Prostate gland (tissue), 2 donors: ENCODE measurements around the gene ZBTB25. TPM values are rescaled to one million over a fixed set of nuclear protein-coding genes. Genes with fewer than 3 reads are reported as not detected.

Experiments used
- DNase-seq: peaks from one replicate; pipeline ENCODE4 v3.0.0-alpha.2; 2019; ENCODE audit warnings: low spot score
- H3K27ac ChIP-seq, 2 donors: fragments of 200-600 bp; sonication (generic); 2 replicates each; pipeline ENCODE4 v1.5.1; 2017 to 2019
- H3K27me3 ChIP-seq: fragments of 200-600 bp; sonication (generic); replicated peaks from 2 replicates; pipeline ENCODE4 v1.5.1; 2019; ENCODE audit not compliant: insufficient read depth
- H3K36me3 ChIP-seq, 2 donors: fragments of 200-600 bp; sonication (generic); 1 replicate in 1 of 2; 2 replicates in 1 of 2; pipeline versions ENCODE4 v1.5.1 to v1.8.1; 2017 to 2019
- H3K4me1 ChIP-seq: fragments of 200-600 bp; sonication (generic); replicated peaks from 2 replicates; pipeline ENCODE4 v1.5.1; 2019
- H3K4me3 ChIP-seq, 2 donors: fragments of 200-600 bp; sonication (generic); 2 replicates each; pipeline ENCODE4 v1.5.1; 2017 to 2019
- H3K9me3 ChIP-seq: fragments of 200-600 bp; sonication (generic); 2 replicates; pipeline ENCODE4 v1.5.1; 2017
- CTCF ChIP-seq, 4 experiments: fragments of 200-600 bp in 2 of 4; fragments of 450-650 bp in 2 of 4; sonication (generic) in 2 of 4; IDR thresholded peaks; 1 replicate in 3 of 4; 2 replicates in 1 of 4; pipeline ENCODE4 v1.5.1; 2016 to 2019; ENCODE audit warnings: antibody characterized with exemption in 4 of 4, mild to moderate bottlenecking in 2 of 4, moderate library complexity in 2 of 4
- POLR2A ChIP-seq: fragments of 450-650 bp; IDR thresholded peaks from one replicate; pipeline ENCODE4 v1.6.1; 2016; ENCODE audit warnings: antibody characterized with exemption, mild to moderate bottlenecking
- POLR2AphosphoS5 ChIP-seq: sonication (generic); formaldehyde crosslinking; IDR thresholded peaks from one replicate; pipeline ENCODE4 v1.6.1; 2017; ENCODE audit warnings: antibody characterized with exemption
- WGBS: methylation state at CpG from one replicate; pipeline ENCODE4 v1.1.5; 2018; 5-methylcytosine and 5-hydroxymethylcytosine counted together
- intact Hi-C: fragments of 100-400 bp; cut with DNase I; formaldehyde crosslinking; loops from one replicate; pipeline ENCODE4 v1.14.2; 2022
- total RNA-seq, 2 donors: library from RNA; depleted of rRNA; stranded (reverse); fragments of >200 nt; gene quantifications; one replicate each; pipeline ENCODE4 v1.1.0, GENCODE V29; 2016

ZBTB25 gene
- total RNA-seq, 2 donors from 2014 or later: 10.2 to 20.2 TPM

- H3K36me3 ChIP-seq: no peaks in the 10 kb centered on the region
- DNase-seq: peak; percentile 78
- WGBS: 18% methylated on average over 1 of the region's 1 CpG
- H3K4me1 ChIP-seq: peaks cover 41% of the 10 kb centered on the region
- H3K4me3 ChIP-seq: no peak overlapping the region
- TF ChIP-seq CTCF (IDR thresholded peaks at IDR 0.05): no peak
- peak; percentile 98 for TF ChIP-seq POLR2AphosphoS5
- peak overlapping the region; percentile 81 to 98 for H3K27ac ChIP-seq
- intact Hi-C loops: loop anchor here (10.0 kb wide), 1 partner anchor 170 kb away; no protein-coding TSS in a partner anchor
- no peaks in the 10 kb centered on the region for H3K27me3 ChIP-seq
- no peaks in the 10 kb centered on the region for H3K9me3 ChIP-seq
These were observed 11.4 kb upstream of the ZBTB25 start for GRCh38 chr14:64515053-64515452.

- Histone ChIP-seq H3K4me1 (peaks cover 41% of the 10 kb centered on the region), H3K36me3 (no peaks in the 10 kb centered on the region), H3K27me3 (no peaks in the 10 kb centered on the region), H3K27ac (peak overlapping the region; percentile 81 to 98), H3K4me3 (no peak overlapping the region), H3K9me3 (no peaks in the 10 kb centered on the region)
- DNase-seq: no peak
- TF ChIP-seq POLR2A (no peak), POLR2AphosphoS5 (peak; percentile 64), CTCF (IDR thresholded peaks at IDR 0.05) (no peak)
- intact Hi-C loops: loop anchor here (10.0 kb wide), 1 partner anchor 168 kb away; no protein-coding TSS in a partner anchor
- 84% methylated on average over 2 of the region's 2 CpGs for WGBS
These were observed 9.6 kb upstream of the ZBTB25 start for GRCh38 chr14:64513271-64513670.

GRCh38 chr14:64510825-64511671 is 7.4 kb upstream of the ZBTB25 start:
- intact Hi-C loops: loop anchor here (10.0 kb wide), 1 partner anchor 166 kb away; no protein-coding TSS in a partner anchor
- WGBS: 23% methylated on average over 4 of the region's 4 CpGs
- H3K4me3 ChIP-seq: no peak overlapping the region
- TF ChIP-seq CTCF (IDR thresholded peaks at IDR 0.05): peak; percentile 60 to 87 (median 85)
- peak; percentile 79 for TF ChIP-seq POLR2AphosphoS5
- TF ChIP-seq POLR2A: no peak
- no peaks in the 10 kb centered on the region for H3K27me3 ChIP-seq
- peaks cover 31% of the 10 kb centered on the region for H3K4me1 ChIP-seq
- peak; percentile 74 for DNase-seq
- H3K27ac ChIP-seq: peak overlapping the region; percentile 81 to 98
- no peaks in the 10 kb centered on the region for H3K36me3 ChIP-seq
- no peaks in the 10 kb centered on the region for H3K9me3 ChIP-seq

GRCh38 chr14:64509036-64509435 is 5.4 kb upstream of the ZBTB25 start:
- no peaks in the 10 kb centered on the region for H3K9me3 ChIP-seq
- H3K27me3 ChIP-seq: no peaks in the 10 kb centered on the region
- peaks cover 26% of the 10 kb centered on the region for H3K4me1 ChIP-seq
- DNase-seq: no peak
- TF ChIP-seq POLR2AphosphoS5 (no peak), CTCF (IDR thresholded peaks at IDR 0.05) (no peak), POLR2A (no peak)
- peak overlapping the region; percentile 30 to 98 for H3K27ac ChIP-seq
- no peaks in the 10 kb centered on the region for H3K36me3 ChIP-seq
- intact Hi-C loops: no loop called here
- 79% methylated on average over 8 of the region's 8 CpGs for WGBS
- no peak overlapping the region for H3K4me3 ChIP-seq
